Retinal pigment epithelial cell (primary cell): ENCODE data around the gene DIP2B.
"Not testable (repeated sequence)": the region's sequence is repeated elsewhere in the genome, so short reads cannot be mapped to it uniquely, and the experiment has no call there.

Experiments
- DNase-seq: peaks from one replicate; pipeline ENCODE4 v3.0.0-alpha.2; 2010; ENCODE audit warnings: low read depth
- H3K4me3 ChIP-seq: 2 replicates; pipeline ENCODE4 v1.5.1; 2011; ENCODE audit warnings: mild to moderate bottlenecking, low read length, control low read depth, moderate library complexity
- TF ChIP-seq, protein P1 (sequence below): conservative IDR thresholded peaks from 2 replicates; pipeline ENCODE4 v1.5.1; 2011; ENCODE audit warnings: low read depth, low read length, control low read depth, inconsistent platforms

The DIP2B gene

DNA sequence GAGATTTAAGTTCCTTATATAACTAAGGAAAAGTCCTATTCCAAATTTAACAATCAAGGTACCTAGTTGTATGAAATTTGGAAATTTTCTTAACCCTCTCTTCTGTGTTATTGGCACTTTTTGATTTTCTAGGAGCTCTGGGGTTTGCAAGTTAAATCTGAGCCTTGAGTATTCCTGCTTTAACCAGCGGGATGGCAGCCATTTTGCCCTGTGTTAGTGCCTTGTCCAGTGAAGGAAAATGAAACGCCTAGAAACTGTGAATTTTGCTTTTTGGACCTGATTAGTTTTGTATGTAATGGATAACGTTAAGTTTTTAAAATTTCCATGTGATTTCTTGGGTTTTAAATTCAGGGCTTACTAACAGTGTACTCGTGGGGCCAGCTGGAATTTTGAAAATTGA lies 45.1 kb downstream of the DIP2B start:
- TF ChIP-seq, protein P1, sequence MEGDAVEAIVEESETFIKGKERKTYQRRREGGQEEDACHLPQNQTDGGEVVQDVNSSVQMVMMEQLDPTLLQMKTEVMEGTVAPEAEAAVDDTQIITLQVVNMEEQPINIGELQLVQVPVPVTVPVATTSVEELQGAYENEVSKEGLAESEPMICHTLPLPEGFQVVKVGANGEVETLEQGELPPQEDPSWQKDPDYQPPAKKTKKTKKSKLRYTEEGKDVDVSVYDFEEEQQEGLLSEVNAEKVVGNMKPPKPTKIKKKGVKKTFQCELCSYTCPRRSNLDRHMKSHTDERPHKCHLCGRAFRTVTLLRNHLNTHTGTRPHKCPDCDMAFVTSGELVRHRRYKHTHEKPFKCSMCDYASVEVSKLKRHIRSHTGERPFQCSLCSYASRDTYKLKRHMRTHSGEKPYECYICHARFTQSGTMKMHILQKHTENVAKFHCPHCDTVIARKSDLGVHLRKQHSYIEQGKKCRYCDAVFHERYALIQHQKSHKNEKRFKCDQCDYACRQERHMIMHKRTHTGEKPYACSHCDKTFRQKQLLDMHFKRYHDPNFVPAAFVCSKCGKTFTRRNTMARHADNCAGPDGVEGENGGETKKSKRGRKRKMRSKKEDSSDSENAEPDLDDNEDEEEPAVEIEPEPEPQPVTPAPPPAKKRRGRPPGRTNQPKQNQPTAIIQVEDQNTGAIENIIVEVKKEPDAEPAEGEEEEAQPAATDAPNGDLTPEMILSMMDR: no peak
- no peak for DNase-seq
- no peak overlapping the region for H3K4me3 ChIP-seq

DNA sequence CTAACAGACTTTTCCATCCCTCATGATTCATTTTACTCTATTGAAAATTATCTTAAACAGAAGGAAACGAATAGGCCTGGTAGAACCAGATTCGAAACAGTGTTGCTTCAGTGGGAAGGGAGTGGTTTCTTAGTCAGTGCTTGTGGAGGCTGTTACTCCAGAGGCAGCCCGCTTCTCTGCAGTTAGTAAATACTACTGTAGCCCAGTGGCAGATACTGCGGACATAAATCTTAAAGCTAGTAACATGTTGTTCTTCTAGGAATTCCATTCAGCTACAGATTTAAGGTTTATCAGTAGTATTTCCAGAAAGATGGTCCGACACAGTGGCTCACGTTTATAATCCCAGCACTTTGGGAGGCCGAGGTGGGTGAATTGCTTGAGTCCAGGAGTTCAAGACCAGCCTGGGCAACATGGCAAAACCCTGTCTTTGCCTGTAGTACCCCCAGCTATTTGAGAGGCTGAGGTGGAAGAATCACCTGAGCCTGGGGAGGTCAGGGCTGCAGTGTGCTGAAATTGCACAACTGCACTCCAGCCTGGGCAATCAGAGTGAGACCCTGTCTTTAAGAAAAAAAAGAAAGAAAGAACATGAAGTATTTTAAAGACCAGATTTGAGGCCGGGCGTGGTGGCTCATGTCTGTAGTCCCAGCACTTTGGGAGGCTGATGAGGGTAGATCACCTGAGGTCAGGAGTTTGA lies 45.9 kb downstream of the DIP2B start:
- DNase-seq: no peak
- TF ChIP-seq, protein P1: no peak

DNA sequence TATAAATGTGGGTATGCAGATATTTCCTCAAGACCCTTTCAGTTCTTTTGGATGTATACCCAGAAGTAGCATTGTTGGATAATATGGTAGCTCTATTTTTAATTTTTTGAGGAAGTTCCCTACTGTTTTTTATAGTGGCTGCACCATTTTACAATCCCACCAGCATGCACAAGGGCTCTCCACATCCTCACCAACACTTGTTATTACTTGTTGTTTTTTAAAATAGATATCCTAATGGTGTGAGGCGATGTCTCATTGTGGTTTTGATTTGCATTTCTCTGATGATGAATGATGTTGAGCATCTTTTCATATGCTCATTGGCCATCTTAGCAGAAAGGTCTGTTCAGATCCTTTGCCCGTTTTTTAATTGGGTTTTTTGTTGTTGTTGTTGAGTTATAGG lies 47.1 kb downstream of the DIP2B start:
- DNase-seq: no peak
- no peak overlapping the region for H3K4me3 ChIP-seq
- TF ChIP-seq, protein P1: no peak

More for the DNA sequence above, 45.9 kb downstream of the DIP2B start:
- H3K4me3 ChIP-seq: no peak overlapping the region

DNA sequence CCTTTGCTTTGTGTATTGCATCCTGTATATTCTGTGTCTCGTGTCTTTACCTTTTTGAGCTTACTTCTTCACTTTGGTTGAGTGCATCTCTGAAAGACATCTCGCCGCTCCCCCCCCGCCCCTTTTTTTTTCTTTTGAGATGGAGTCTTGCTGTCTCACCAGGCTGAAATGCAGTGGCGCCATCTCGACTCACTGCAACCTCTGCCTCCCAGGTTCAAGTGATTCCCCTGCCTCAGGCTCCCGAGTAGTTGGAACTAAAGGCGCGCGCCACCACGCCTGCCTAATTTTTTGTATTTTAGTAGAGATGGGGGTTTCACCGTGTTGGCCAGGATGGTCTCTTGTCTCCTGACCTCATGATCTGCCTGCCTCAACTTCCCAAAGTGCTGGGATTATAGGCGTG lies 49.9 kb downstream of the DIP2B start:
- no peak overlapping the region for H3K4me3 ChIP-seq
- DNase-seq: no peak
- TF ChIP-seq, protein P1: no peak

DNA sequence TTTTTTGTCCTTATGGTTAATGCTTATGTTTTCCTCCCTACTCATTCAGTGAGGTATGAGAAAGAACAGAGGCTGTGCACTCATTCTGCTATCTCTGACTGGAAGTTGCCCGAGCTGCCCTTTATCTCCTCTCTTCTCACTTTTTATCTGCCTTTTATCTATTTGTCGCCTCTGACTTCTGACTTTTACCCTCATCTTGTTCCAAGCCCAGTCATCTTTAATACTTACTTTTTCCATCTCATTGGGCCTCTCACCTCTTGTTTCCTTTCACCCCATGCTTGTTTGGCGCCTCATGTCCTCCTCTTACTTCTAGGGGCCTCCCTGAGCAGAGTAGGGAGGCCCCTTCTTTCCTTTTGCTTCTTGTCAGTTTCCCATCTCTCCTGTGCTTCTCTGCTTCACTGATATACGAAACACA lies 50.7 kb downstream of the DIP2B start:
- TF ChIP-seq, protein P1: no peak
- H3K4me3 ChIP-seq: no peak overlapping the region
- no peak for DNase-seq

DNA sequence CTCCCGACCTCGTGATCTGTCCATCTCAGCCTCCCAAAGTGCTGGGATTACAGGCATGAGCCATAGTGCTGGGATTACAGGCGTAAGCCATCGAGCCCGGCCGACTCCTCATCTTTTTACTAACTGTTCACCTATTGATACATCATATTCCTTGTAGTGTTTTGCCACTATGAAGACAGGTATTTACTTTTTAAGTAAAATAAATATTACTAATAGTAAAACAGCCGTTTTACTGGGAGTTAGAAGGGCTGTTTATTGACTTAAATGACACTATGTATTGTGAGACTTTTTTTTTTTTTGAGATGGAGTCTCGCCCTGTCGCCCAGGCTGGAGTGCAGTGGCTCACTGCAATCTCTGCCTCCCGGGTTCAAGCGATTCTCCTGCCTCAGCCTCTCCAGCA lies 51.5 kb downstream of the DIP2B start:
- TF ChIP-seq, protein P1: no peak
- no peak overlapping the region for H3K4me3 ChIP-seq
- no peak for DNase-seq

DNA sequence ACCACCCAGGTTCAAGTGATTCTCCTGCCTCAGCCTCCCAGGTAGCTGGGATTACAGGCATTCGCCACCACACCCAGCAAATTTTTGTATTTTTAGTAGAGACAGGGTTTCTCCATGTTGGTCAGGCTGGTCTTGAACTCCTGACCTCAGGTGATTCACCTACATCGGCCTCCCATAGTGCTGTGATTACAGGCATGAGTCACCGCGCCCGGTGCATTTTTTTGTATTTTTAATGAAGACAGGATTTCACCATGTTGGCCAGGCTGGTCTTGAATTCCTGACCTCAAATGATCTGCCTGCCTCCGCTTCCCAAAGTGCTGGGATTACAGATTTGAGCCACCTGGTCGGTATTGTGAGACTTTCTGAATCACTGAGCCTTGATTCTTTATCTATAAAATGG lies 52.0 kb downstream of the DIP2B start:
- DNase-seq, H3K4me3 ChIP-seq: not testable (repeated sequence)
